GM18873 (cell line): Measurements from ENCODE around the gene CLDN17.

Experiments
- ATAC-seq: cut with Tn5 transposase; IDR thresholded peaks from one replicate; pipeline ENCODE4 v1.9.1; 2021; ENCODE audit warnings: mild to moderate bottlenecking, moderate library complexity, moderate number of reproducible peaks; ENCODE audit not compliant: unreplicated experiment, low FRiP score

Gene CLDN17

DNA sequence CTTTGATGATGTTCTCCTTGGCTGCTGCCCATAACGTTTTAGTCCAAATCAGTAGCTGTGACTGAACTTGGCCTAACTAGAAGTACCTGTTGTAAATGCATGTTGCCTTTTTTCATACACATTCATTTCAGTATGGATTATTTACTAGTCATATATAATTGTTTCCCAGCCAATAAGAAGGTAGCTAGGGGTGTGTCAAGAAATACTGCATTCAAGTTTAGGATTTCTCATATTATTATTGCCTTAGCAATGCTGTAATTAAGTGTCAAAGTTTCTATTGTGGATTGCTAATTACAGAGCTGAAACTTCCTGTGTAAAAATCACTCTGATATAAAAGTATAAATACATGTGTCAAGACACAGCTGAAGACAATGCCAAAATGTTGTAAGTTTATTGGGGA, at the start of gene CLDN17:
Gene CLDN17 (minus strand): TSS at position 101 of the 400 bp plus-strand sequence. CDS start 188 bp downstream, outside the sequence.
- no peak for ATAC-seq

- no peak for ATAC-seq
Measured at GRCh38 chr21:30216041-30216723, 49.6 kb upstream of the CLDN17 start, which contains the start of gene CLDN8. CLDN8 (minus strand) TSS chr21:30216097; CDS start chr21:30215925, 172 bp downstream.

- ATAC-seq = no peak
Measured at GRCh38 chr21:30211071-30211470, 44.5 kb upstream of the CLDN17 start.

- no peak for ATAC-seq
Measured at GRCh38 chr21:30209601-30210000, 43.0 kb upstream of the CLDN17 start.

- ATAC-seq = no peak
Measured at GRCh38 chr21:30207252-30207579, 40.6 kb upstream of the CLDN17 start.

GRCh38 chr21:30206551-30207251, 40.1 kb upstream of the CLDN17 start:
- no peak for ATAC-seq

DNA sequence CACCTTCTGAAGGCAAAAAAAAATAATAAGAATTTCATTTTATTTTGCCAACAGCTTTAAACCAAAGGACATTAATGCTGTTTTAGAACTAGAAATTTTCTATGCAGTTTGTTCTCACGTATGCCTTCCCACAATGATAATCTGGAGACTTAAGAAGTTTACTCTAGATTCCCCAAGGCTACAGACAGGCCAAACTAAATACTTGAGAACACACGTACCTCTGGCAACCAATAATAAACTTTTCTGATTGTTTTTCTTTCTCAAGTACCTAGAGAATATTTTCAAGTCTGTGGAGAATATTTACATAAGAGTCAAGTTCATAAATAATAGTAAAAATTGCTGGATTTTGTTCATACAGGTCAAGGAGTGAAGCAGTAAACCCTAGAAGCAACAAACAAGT, 33.4 kb upstream of the CLDN17 start:
- no peak for ATAC-seq

- ATAC-seq = no peak
Measured at GRCh38 chr21:30194701-30195299, 28.2 kb upstream of the CLDN17 start.

GRCh38 chr21:30193201-30193600, 26.6 kb upstream of the CLDN17 start:
- ATAC-seq = no peak

- ATAC-seq = no peak
Measured at GRCh38 chr21:30190554-30190953, 23.9 kb upstream of the CLDN17 start.

GRCh38 chr21:30189773-30190172, 23.2 kb upstream of the CLDN17 start:
- no peak for ATAC-seq

DNA sequence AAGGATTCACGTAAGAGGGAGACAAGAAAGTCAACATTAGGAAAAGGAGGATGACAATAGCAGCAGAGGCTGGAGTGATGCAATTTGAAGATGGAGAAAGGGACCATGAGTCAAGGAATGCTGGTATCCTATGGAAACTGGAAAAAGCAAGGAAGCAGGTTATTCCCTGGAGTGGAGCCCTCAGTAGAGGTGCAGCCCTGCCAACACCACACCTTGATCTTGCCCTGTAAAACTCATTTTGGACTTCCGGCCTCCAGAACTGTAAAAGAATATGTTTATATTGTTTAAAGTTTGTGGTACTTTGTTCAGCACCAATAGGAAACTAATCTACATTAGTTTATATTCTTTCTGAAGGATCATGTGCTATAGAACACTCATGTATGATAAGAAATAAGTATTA, 19.6 kb upstream of the CLDN17 start:
- no peak for ATAC-seq

DNA sequence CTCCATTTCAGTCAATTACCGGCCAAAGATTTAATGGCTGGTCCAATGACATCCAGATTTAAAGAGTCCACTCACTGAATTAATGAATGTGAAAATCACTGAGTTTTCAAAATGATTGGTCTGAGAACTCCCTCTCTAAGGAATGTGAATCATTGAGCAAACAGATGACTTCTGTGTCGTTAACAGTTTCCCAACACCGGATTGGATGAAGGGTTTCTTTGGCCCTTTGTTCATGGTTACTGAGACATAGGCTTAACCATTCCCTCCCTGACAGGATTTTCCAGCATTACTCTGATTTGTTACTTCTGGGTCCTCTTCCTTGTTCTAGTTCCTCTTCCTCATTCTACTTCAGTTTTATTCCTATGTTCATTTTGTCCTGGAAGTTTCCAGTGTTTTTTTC, 1.5 kb upstream of the CLDN17 start:
- no peak for ATAC-seq

DNA sequence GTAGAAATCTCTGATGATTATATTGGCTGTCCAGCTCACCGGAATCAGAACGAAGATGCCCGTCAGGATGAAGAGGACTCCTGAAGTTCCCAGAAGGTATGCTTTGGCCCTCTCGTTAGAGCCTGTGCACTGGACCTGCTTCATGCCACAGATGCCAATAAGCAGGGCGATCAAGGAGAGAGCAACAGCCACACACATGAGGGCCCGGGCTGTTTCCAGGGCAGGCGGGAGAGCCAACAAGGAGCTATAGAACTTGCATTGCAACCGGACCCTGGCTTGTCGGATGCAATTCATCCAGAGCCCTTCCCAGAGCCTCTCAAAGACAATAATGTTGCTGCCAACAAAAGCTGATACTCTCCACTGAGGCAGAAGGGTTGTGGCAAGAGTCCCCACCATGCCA, 434 bp downstream of the CLDN17 start:
- no peak for ATAC-seq

GRCh38 chr21:30164796-30165195, 1.8 kb downstream of the CLDN17 start:
- ATAC-seq = no peak

DNA sequence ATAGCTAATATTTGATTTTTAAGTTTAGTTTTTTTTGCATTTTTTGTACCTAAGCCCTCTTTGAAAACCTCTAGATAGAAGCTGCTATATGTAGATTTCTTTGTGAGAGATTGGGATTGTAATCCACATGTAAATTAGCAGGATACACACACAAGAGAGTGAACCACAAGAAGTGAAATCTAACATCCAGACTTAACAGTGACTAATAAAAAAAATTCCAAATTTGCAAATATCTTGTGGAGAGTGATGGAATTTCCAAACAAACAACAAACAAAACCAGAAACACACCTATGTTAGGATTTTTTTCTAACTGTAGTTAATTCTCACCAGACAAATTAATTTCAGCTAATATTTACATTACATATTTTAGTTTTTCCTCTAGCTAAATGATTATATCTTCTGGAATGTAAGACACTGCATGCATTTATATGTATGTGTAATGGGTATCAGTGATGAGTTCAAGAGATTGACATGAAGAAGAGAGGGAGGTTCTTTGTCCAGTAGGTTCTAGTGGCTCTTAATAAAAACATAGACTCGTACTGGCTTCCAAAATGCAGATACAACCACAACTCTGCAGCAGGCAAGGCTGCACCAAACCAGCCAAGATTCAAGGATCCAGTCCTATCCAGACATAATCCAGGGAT, 12.8 kb downstream of the CLDN17 start:
- no peak for ATAC-seq

DNA sequence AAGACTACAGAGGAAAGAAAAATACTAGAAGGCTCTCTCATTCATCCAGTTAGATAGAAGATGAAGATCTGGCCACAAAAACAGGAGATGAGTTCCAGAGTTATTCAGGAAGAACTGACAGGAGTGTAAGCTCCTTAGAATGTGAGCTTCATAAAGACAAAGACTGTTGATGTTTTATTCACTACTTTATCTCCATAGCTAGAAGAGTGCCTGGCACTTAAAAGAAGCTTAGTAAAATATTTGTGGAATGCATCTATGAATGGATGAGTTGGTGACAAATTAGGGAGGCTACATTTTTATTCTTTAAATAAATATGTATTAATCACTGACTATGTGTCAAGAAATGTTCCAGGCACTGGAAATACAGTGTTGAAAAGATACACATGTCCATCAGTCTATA, 13.8 kb downstream of the CLDN17 start:
- ATAC-seq = no peak

DNA sequence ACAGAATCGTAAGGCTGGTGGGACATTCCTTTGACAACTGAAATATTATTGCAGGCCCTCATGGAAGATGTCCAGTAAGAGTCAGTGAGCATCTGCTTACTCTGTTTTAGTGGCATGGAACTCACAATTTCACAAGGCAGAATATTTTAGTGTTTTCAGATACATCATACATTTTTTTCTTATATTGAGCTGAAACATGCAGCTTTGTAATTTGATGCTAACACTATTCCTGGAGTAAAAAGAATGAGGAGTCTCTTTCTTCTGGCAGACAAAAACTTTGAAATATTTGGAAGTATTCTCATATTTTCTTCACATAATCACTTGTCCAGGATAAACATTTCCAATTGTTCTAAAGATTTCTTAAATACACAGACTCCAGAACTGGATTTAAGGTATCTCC, 17.7 kb downstream of the CLDN17 start:
- ATAC-seq = no peak

- ATAC-seq = no peak
Measured at GRCh38 chr21:30146558-30147282, 19.9 kb downstream of the CLDN17 start.

DNA sequence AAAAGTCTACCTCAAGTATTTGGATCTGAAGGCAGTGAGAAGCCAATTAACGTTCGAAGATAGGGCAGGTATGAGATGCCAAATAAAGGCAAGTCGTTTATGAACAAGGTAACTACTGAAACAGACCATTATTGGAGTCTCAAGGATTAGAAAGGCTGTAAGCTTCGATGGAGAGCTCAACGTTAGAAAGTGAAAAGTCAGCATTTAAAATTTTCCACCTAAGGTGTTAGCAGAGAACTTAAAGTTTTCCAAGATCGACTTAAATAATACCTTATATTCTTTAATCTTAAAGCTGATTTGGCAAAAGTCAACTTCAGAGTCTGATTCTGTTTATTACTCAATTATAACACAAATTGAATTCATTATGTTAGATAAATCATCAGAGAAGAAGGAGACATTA, 28.1 kb downstream of the CLDN17 start:
- ATAC-seq = no peak

DNA sequence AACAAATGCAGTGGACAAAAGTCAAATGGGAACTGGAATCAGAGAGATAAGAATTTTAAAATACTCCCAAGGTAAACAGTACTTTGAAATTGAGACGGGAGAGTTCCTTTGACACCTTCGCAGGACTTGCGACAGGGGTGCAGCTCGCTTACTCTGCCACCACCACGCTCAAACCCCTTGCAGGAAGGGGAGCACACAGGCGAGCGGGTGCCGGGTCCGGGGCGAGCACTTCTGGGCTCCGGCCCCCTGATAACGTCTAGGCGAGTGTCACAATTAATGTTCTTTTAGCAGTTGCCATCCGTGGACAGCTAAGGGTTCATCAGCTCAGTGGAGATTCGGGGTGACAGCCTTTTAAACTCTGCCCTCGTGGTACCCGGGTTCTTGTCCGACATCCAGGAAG, 37.4 kb downstream of the CLDN17 start:
- no peak for ATAC-seq
